ENCODE measurements around the gene ZNF70. TPM values are rescaled to one million over a fixed set of nuclear protein-coding genes. Genes with fewer than 3 reads are reported as not detected.

Gene ZNF70
- total RNA-seq, 1 experiment from 2014 or later = 3.2 TPM

- H4K20me1 ChIP-seq (ENCODE audit: insufficient read depth) = peaks cover 8% of the 10 kb centered on the region; the same call in 1 of the 2 replicates
- intact Hi-C loops (cut with micrococcal nuclease) = no loop called here
- H3K9ac ChIP-seq (ENCODE audit: low read length) = no peak overlapping the region
- H3K4me3 ChIP-seq (replicated peaks in 1 of 2; ENCODE audit: low read depth in 1 of 2, low read length in 2 of 2) = no peak overlapping the region
- no peak overlapping the region for H3K4me2 ChIP-seq (ENCODE audit: low read length)
- TF ChIP-seq ZFX (IDR thresholded peaks at IDR 0.05) (no peak), RAD21 (IDR thresholded peaks at IDR 0.05; ENCODE audit: low read depth) (no peak), SIN3A (IDR thresholded peaks at IDR 0.05; ENCODE audit: low read depth) (no peak), SP1 (IDR thresholded peaks at IDR 0.05; ENCODE audit: low read depth) (no peak), EGR1 (IDR thresholded peaks at IDR 0.05; ENCODE audit: low read depth) (no peak), POLR2A (IDR thresholded peaks at IDR 0.05; ENCODE audit: borderline replicate concordance, extremely low read depth, insufficient read depth, insufficient read length) (no peak), SRF (IDR thresholded peaks at IDR 0.05; ENCODE audit: low read depth) (no peak), CBX3 (IDR thresholded peaks at IDR 0.05; ENCODE audit: low read depth) (no peak), FOSL1 (IDR thresholded peaks at IDR 0.05; ENCODE audit: low read depth) (no peak), EZH2phosphoT487 (IDR thresholded peaks at IDR 0.05; ENCODE audit: borderline replicate concordance) (no peak), ZNF274 (IDR thresholded peaks at IDR 0.05; ENCODE audit: low read depth, low read length) (no peak), YY1 (IDR thresholded peaks at IDR 0.05; ENCODE audit: extremely low read depth, insufficient replicate concordance, low read depth, low read length) (no peak), TCF7L2 (IDR thresholded peaks at IDR 0.05; ENCODE audit: borderline replicate concordance, extremely low read depth, insufficient read depth, insufficient read length) (no peak), JUND (IDR thresholded peaks at IDR 0.05) (no peak)
- POLR2A ChIA-PET = interaction anchor here (0.5 to 2.6 kb wide), 2 partner anchors 19 to 40 kb away, joined by 3 to 8 read pairs; no protein-coding TSS in a partner anchor
- peaks cover 9 to 21% of the 10 kb centered on the region in 2 experiments; a peak in 3 of 4 replicates for H3K4me1 ChIP-seq (ENCODE audit: control insufficient read depth in 1 of 2, insufficient read depth in 2 of 2, low read length in 2 of 2)
- H3K27ac ChIP-seq (ENCODE audit: low read depth, low read length) = no peak overlapping the region
- CTCF ChIA-PET = interaction anchor here (0.5 kb wide), 1 partner anchor 19 kb away, joined by 3 read pairs; no protein-coding TSS in a partner anchor
- ATAC-seq = no peak
- H3K27me3 ChIP-seq (ENCODE audit: insufficient read depth, low read length) = no peaks in the 10 kb centered on the region
- H3K36me3 ChIP-seq (ENCODE audit: control insufficient read depth in 1 of 2, insufficient read depth in 2 of 2, low read length in 2 of 2) = peaks cover 4 to 7% of the 10 kb centered on the region in 2 experiments; a peak in 2 of 4 replicates
- H3K9me2 ChIP-seq (ENCODE audit: insufficient read depth) = no peaks in the 10 kb centered on the region
- H3K79me2 ChIP-seq (ENCODE audit: insufficient read depth, low read length) = peaks cover 61% of the 10 kb centered on the region
- no peaks in the 10 kb centered on the region for H3K9me3 ChIP-seq (ENCODE audit: control insufficient read depth in 1 of 2, insufficient read depth in 1 of 2, low read depth in 1 of 2, low read length in 2 of 2)
- DNase-seq (ENCODE audit: low read depth, low spot score) = no peak
- H2AFZ ChIP-seq (ENCODE audit: low read depth, low read length, poor library complexity, severe bottlenecking) = no peak overlapping the region
- RAD21 ChIA-PET (ENCODE audit: low non-redundant PET in 1 of 2, low total read pairs in 2 of 2, uncharacterized antibody in 2 of 2, unreplicated experiment in 2 of 2) = no interaction called here
- BruUV-seq (replicated peaks) = no TSS peak
Observed at GRCh38 chr22:23789638-23790037, 38.7 kb upstream of the ZNF70 start.
